HG02973 (cell line): Measurements from ENCODE around the gene MED12L.
"Not testable (repeated sequence)": the region's sequence is repeated elsewhere in the genome, so short reads cannot be mapped to it uniquely, and the experiment has no call there.

Experiments
- ATAC-seq: cut with Tn5 transposase; IDR thresholded peaks from one replicate; pipeline ENCODE4 v1.9.1; 2021; ENCODE audit warnings: moderate library complexity; ENCODE audit not compliant: unreplicated experiment

Gene MED12L

DNA sequence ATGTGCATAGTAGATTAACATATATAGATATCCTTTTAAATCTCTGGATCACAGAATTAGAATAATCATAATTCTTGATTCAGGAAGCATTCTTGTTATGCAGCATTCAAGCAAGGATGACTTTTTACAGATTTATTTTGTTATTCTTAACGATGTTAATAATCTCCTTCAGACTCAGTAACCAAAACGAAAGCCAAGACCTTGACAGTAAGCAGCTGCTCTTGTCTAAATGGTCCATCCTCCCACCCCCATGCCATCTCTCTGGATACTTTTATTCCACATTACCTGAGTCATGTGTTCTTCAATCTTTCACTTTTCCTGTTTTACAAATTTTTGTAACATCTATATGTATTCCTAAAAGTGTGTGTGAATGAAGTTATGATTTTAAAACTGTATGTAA is 150.9 kb downstream of the MED12L start:
- ATAC-seq = no peak

DNA sequence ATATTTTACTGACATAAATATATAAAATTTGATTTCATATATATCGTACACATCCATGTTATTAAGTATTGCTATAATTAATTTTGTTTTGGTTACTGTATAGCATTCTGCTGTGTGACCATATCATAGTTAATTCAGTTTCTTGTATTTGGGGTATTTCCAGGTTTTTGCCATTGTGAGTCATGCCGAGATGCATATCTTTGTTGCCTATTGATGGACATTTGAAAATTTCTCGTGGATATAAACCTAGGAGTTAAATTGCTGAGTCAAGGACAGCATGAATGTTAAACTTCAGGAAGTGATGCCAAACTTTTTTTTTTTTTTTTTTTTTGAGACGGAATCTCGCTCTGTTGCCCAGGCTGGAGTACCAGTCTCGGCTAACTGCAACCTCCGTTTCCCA is 151.3 kb downstream of the MED12L start:
- no peak for ATAC-seq

DNA sequence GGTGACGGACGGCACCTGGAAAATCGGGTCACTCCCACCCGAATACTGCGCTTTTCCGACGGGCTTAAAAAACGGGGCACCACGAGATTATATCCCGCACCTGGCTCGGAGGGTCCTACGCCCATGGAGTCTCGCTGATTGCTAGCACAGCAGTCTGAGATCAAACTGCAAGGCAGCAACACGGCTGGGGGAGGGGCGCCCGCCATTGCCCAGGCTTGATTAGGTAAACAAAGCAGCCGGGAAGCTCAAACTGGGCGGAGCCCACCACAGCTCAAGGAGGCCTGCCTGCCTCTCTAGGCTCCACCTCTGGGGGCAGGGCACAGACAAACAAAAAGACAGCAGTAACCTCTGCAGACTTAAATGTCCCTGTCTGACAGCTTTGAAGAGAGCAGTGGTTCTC is 156.5 kb downstream of the MED12L start:
- ATAC-seq = not testable (repeated sequence)

DNA sequence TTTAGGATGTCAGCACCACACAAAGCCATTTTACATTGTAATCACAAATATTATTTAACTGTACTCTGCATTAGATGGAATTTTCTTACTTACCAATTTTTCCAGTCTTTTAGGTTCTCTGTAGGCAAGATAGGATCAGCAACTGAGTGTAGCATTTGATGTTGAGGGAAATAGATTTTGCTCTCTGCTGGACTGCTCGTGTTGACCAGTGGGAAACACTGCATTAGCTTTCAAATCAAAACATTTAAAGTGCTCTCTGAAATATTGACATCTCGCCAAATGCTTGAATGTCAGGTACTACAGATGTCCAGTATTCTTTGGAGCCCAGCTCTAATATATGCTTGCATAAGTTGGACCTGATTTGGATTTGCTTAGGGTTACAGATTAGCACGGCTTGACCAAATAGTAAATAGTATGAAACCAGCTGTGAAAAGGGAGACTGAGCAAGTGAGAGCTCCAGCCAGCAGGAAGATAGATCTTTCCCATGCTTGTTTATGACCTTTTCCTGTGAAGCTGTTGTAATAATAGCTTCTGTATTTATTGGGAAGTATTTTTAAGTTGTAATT is 163.4 kb downstream of the MED12L start:
- ATAC-seq = no peak

DNA sequence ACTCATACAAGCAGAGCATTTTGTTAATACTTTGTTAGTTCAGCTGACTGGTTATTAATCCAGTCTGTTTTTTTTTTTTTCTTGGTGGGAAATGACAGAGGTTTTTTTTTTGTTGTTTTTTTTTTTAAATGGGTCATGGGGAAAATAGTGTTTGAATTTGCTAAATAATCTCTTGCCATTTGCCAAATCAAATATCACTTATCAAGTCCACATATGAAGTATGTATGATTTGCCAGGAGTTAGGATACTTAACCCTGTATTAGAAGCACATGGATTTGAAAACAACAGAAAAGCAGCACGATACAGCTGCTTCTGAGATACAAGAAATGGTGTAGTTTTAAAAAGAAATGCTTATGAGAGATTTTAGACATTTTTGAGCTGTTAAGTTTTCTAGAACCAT is 171.3 kb downstream of the MED12L start:
- no peak for ATAC-seq

DNA sequence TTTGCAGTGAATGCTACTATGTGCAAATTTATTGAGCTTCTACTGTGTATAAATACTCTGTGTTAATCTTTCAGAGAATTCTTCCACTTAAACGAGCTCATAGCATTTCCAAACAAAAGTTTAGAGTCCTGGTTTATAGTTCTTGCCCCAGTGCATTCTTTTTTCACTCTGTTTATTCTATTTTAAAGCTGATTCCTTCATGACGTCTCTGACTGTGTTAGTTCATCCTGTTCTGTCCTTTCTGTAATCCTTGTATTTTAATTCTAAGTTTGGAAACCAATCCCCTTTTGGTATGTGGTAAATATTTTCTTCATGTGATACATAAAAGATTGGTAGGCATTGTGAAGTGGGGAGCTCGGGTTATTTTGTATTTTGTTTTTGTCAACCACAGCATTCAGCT is 174.2 kb downstream of the MED12L start:
- ATAC-seq = no peak

DNA sequence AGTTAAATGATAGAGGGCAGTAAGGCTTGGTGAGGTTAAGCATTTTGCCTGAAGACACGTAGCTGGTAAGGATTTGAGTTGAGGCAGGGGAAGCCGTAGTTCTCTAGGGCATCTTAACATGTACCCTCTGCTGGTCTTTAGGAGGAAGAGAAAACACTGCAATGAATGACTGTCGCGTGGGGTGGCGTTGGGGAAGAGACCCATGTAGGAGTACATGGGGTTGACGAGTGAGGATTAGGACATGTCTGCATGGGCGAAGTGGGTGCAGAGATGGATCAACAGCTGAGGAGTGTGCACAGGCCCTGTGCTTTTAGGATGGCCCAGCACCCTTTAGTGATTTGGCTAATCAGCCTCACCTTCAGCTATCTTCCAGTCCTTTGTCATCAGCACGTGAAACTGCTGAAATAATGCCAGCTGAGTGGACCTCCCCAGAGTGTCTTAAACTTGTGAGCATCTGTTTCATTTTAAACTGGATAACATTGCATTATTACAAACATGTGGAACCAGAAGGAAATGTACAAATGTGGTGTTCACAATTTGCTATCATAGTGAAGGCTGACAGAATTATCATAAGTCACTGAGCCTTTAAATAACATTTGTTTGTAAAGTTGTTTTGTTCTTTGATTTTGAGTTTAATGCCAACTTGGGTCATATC is 177.5 kb downstream of the MED12L start:
- ATAC-seq = no peak

DNA sequence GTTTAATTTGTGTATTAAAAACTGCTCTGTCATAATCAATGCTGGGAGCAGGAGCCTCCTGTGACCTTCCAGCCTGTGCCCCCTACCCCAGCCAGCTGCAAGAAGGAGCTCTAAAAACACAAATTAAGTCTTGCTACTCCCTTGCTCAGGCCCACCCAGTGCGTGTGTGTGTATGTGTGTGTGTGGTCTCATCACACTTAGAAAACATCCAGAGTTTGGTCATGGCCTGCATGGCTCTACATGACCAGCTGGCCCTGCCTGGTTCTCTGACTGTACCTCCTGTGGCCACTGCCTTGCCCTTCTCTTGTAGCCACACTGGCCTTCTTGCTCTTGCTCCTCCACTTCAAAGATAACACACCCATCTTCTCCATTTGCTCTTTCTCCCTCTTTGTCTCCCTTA is 179.1 kb downstream of the MED12L start:
- ATAC-seq = no peak

DNA sequence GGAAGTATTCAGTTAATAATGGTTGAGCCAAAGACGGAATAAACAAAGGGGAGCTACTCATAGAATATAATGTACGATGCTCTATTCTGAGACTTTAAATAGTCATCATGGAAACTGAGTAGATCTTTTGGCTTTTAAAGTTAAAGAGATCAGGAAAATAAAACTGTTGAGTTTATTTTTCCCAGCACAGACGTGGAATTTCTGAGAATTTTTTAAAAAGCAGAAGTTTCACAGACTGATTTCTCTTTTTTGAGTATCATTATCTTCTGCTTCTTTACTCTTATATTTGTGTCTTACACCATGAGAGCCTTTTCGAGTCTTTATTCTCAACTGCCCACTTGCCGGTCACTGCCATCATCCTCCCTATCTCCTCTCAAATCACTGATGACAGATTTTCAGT is 179.7 kb downstream of the MED12L start:
- no peak for ATAC-seq

DNA sequence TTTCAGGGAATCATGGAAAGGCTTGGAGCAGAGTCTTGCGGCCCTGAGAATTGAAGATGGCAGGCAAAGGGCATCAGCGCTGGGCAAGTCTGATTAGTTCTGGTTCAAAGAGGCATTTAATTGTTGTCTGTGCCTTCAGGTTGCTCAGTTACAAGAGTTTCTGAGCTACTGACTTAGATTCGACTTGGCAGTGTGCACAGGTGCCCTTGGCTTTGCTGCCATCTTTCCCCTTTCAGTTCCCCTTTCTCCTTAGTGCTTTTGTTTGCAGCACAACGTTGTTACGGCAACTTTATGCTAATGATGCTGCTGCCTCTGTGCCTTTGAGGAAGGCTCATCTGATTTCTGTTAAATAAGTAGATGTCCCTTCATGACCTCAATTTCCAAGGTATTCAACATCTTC is 180.4 kb downstream of the MED12L start:
- peak; percentile 93 for ATAC-seq

DNA sequence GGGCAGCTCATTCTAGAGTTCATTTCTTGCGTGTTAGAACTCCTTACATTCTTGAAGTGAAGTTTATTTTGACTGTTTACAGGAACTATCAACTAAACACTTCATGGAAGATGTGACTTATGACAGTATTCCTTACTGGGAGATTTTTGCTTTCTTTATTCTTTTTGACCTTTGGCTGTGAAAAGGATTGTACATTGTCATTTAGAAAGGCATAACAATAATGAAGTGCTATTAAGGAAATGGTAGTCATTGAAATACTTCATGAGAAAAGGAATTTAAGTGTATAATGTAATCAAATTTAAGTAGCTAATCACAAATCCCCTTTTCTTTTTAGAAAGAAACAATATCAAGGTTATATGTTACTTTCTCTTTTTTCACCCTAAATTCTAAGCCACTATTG is 181.6 kb downstream of the MED12L start:
- no peak for ATAC-seq

DNA sequence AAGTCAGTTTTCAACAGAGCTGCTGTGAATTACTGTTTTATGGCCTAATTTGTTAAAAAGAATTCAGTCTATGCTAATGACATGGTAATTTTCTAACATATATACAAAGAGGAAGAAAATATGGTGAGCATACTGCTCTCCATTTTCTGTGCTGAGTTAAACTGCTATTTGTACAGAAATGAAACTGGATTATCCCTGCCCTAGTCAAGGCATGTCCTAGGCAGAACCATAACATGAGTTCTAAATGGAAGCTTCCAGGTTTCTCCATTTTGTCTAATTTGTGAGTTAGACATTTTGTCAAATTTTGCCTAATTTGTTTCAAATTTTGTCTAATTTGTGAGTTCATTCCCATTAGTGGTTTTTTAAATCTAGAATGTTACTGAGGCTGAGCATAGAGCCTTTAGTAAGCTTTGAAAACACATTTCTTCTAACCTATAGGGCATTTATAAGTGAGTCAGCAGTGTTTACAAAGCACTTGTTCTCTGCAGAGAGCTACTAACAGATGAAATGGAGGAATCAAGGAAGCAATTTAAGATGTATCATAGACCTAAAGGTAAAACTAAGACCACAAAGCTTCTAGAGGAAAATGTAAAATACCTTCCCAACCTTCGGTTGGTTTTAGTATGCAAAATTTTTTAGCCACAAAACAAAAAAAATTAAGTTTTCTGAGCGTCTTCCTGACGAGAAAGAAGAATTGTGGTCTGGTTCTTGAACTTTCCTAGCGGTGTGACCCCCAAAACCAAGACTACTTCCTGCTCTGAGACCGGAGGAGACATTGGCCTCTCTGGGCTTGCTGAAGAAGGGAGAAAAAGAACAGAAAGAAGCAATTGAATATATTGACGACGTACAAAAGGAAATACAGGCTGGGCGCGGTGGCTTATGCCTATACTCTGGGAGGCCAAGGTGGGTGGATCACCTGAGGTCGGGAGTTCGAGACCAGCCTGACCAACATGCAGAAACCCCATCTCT is 183.1 kb downstream of the MED12L start:
- peak; percentile 38 for ATAC-seq

DNA sequence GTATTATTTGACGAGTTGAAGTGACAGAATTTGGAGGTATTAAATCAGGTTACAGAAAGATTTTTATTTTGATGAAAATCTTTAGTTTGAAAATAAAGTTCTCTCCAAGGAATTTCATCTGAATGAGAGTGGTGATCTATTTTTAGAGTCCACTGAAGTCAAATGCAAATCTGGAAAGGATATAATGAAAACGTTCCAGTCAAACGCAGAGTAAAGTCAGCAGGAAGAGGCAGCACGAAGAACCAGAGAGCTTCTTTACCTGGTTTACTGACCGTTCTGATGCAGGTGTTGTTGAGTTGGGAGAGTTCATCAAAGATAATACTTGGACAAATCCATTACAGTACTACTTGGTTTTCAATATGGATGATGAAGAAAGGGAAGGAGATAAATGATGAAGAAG is 184.2 kb downstream of the MED12L start:
- no peak for ATAC-seq

DNA sequence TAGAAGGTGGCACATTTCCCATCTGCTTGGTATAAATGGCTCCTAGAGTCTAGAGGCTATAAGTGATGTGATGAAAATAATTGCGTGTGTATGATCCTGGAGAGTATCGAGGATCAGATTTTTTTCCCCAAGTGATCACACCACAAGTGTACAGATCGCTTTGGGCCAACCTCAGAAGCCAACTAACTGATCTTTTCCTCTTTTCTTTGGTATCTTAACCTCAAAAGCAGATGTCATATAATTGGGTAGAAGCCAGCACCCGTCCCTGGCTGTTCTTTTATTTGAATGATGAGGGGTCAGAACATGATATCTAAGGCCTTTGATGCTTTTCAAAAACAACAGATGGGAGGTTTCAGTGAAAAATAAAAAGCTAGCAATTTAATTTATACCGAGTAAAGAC is 189.6 kb downstream of the MED12L start:
- no peak for ATAC-seq

DNA sequence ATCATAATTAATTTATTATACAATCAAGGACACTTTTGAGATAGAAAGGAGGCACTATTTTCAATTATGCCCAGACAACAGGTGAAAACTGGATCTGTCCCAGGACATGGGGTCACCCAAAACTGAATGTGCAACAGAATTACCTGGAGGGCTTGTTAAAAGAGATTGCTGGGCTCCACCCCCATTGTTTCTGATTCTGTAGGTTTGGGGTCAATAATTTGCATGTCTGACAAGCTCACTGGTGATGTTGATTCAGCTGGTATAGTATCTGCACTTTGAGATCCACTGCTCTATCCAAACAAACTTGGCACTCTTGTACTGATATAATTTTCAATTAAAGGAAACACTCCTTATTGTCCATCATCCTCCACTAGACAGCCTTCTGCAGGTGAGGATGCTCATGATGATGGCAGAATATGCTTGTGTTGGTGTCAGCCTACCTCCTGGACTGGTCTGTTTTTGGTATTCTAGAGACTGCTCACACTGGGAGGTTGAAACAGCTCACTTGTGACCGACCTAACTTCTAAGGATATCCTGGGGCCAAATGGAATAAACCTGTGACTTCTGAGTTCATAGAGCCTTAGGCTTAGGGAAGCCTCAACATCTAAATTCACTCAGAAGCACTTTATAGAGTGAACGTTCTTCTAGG is 190.7 kb downstream of the MED12L start:
- ATAC-seq = no peak

DNA sequence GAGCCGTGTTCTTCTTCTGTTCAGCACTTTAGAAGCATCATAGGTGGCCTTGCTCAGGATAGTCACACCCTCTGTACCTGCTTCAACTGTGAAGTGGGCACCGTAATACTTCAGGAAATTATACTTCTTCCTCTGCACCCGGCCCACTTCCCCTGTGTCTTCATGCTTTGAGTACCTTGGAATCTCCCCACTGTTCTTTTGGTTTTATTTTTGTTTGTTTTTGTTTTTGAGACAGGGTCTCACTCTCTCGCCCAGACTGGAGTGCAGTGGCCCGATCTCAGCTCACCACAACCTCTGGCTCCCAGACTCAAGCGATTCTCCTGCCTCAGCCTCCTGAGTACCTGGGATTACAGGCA is 191.2 kb downstream of the MED12L start:
- peak; percentile 64 for ATAC-seq

DNA sequence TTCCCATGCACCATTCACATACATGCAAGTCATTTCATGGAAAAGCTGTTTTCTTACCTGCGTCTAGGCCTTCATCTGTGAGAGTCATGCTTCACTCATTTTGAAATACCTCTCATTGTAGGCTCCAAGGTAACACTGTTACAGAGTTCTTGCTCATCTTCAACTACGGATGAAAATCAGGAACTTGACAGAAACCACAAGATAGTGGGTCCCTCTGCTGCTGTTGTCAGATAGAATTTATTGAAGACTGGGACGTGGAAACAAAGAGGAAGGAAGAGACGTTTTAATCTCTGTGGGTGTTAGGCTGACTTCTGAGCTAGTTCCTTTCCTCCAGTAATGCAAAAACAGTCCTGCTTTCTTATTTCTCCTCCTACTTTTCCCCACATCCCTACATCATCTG is 192.8 kb downstream of the MED12L start, which contains the start of gene P2RY14:
Gene P2RY14 (minus strand): TSS at position 313 of the 400 bp plus-strand sequence. CDS start 64,226 bp downstream, outside the sequence.
- ATAC-seq = no peak

DNA sequence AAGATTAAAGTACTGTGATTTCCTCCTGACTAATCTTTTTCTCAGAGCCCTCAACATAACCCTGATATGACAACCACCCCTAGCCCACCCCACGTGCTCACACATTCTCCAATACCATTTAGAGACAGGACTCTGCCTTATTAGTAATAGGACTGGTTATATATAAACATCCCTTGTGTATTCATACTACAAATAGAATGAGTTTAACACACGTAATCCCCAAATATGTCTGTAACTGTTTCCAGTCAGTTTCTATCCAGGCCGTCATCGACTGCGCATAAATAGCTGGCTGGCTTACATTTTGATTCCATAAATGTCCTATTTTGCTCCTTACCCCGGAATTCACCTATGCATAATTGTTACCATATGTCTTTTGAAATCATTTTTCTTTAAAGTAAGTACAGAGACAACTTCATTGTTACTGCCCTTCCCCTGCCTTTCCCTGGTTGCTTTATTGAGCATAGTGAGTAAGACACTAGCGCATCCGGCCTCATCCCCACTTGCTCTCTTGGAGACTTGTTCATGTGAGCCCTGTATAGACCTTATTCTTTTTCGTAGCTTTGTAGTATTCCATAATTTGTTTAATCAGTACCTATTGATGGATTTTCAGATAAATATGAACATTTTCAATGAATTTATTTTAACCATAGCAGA is 196.3 kb downstream of the MED12L start:
- no peak for ATAC-seq

DNA sequence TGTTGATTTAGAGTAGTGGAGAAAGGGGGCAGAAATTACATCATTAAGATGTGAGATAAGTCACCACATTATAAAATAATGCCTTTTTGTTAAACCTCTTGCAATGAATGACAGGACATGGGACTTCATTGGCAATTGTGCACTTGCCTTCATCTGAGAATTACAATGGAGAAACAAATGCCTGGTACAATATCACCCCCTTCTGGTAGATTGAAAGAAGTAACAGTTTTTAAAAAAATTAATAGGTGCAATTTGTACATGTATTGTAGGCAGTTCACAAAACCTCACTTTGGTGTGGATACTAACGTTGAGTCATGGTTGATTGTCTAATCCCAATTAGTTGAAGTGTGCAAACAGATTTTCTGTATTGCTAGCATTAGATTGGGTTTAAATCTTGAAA is 197.5 kb downstream of the MED12L start:
- ATAC-seq = peak; percentile 51

DNA sequence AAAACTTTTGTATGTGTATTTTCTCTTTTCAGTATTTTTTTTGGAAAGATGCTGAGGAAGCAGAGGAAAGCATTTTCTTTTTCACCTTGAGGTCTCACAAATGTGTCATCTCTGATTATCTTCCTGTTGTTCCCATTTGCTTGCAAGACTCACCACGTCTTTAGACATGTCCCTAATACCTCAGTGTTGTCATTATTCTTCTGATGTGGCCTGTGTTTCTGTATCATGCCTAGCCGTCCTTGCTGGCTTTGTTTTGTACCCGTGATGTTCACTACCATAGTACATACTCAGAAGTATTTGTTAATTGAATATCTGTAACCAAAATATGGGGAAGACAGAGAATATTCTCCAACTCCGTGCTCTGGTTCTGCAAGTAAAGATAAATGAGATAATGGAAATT is 197.9 kb downstream of the MED12L start:
- no peak for ATAC-seq

DNA sequence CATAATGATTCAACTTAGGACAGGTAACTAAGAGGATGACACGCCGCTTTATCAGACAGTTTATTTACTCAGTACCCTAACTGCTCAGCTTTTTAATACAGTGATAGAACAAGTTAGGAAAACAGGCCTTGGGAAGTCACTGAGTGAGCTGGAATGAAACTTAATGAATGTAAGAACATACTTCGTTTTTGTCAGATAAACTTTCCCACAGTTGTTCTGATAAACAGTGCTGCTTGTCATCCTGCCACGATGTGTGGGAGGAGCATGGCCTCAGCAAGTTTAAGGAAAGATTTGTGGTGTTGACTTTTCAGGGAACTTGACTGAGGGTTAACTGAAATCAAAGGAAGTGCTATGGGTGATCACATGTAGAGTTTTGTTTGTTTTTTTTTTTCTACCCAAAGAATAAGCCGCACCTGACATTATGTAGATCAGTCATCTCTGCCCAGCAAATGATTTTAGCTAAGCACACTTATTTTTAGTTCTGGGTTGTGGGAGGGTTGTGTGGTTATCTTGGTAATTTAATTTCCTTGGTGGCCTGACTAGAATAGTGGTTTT is 198.5 kb downstream of the MED12L start:
- ATAC-seq = no peak
